RKO (cell line): Measurements from ENCODE around the gene LAMA3.

Experiments
- DNase-seq: peaks from one replicate; pipeline ENCODE4 v3.0.0-alpha.2; 2016; ENCODE audit warnings: low spot score

Gene LAMA3

DNA sequence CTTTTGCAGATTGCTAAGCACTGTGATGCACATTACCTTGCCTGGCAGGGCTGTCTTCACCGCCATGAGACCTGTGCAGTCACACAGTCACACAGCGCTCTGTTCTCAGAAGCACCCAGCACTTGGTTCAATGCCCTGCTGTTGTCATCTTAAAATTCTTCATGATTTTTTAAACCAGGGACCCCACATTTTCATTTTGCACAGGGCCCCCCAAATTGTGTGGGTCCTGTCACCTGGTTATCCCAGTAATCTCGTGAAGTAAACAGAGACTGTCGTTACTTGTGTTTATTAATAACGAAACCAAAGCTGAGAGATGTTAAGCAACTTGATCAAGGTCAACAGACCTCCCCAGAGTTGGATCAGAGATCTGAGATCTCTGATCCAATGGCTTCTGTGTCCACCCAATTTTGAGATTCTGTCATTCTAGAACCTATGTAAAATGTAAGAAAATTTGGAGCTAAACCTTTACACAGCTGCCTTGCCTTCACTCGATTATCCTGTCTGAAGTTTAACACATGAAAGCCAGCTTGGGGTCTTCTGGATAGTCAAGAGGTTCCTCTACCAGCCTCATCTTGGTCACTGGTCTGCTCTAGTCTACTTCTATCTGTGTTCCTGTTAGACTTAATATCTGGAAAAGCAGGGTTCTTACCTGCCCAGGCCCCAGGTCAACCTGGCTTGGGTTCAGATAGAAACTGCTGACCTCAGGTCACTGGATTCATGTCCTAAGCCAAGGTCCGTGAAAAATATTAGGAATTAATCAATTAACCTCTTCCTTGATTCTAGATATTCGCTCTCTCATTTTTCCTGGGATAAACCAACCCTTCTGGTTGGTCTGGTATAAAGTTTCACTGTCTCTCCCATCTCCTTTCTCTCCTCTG is 311.6 kb downstream of the LAMA3 start:
- no peak for DNase-seq

DNA sequence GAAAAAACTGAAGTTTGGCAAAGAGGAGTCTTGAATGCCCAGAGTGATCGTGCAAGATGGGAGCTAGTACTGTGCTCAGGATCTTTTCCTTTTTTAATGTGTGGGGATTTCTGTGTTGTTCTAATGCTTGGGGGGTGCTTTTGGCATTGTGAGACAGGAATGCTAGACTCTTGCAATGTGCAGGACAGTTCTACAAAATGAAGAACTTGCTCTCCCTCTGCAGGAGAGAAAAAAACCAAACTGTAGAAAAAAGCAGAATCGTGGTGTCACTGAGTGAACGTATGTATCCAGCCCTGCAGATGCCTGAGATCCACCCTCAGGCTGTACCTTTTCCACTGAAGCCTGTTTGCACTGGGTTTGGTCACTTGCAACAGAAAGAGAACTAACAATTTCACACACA is 313.2 kb downstream of the LAMA3 start:
- DNase-seq: no peak

DNA sequence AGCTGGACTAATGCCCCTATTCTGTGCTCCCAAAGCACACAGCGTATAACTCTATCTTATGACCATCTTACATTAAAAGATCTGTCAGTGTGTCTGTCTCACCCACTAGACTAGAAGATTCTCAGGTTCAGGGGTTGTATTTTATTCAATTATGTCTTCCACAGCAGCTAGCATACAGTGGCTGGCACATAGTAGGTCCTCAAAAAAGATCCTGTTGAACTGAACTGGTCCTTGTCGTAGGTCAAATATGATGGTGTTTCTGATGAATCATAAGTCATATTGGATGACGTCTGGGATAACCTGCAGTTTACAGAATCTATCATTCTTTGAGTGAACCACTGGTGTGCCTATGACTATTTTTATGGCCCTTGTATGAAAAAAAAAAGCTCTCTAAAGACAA is 314.0 kb downstream of the LAMA3 start:
- DNase-seq: no peak

DNA sequence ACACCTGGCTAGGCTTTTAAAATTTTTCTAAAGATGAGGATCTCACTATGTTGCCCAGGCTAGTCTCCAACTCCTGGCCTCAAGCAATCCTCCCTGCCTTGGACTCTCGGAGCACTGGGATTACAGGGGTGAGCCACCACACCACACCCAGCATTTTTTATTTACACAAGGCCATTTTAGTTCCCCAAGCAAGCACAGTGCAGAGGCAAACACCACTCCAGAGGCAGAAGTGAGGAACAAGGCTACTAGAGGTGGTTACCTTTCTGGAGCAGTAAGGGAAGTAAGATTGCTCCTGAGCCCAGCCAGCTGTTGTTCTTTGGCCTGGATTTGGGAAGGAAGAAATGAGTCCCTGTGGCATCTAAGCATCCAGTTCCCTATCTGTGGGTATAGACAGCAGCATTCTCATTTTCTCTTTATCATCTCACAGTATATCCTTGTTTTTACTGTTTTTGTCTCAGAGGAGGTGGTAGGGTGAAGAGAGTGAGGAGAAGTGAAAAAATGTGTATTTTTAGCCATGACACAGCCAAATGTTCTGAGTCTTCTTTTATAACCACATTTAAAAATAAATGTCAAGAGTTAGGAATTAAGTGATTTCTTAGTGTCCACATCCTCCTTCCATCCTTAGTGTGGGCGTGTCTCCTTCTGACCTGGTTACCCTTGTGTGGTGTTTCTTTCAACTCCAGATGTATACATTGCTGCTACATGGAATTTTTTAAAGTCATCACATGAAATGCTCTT is 314.8 kb downstream of the LAMA3 start:
- no peak for DNase-seq
